HL-60 (cell line): Measurements from ENCODE around the gene FGF12.

ENCODE experiments used
- CTCF ChIP-seq: IDR thresholded peaks from one replicate; pipeline ENCODE4 v1.5.1; 2011; ENCODE audit warnings: low read length, control low read depth, inconsistent platforms; ENCODE audit not compliant: insufficient read depth
- POLR2AphosphoS5 ChIP-seq: IDR thresholded peaks from 2 replicates; pipeline ENCODE4 v1.6.1; 2012; ENCODE audit warnings: low read depth
- REST ChIP-seq: IDR thresholded peaks from 2 replicates; pipeline ENCODE4 v1.6.1; 2012; ENCODE audit warnings: low read depth; ENCODE audit not compliant: insufficient replicate concordance
- SPI1 ChIP-seq: IDR thresholded peaks from 2 replicates; pipeline ENCODE4 v1.6.1; 2012; ENCODE audit warnings: low read depth, mild to moderate bottlenecking, borderline replicate concordance

- TF ChIP-seq CTCF, result no peak
- TF ChIP-seq REST, result no peak
- peak; percentile 62; the same call in 1 of the 2 replicates for TF ChIP-seq SPI1
- TF ChIP-seq POLR2AphosphoS5, result no peak
Measured at GRCh38 chr3:192419312-192419711, 308.0 kb downstream of the FGF12 start.
